K562 (cell line): Measurements from ENCODE around the gene TIA1. TPM values are rescaled to one million over a fixed set of nuclear protein-coding genes. Genes with fewer than 3 reads are reported as not detected.
A peak's percentile ranks its signal among the peaks of the same experiment; 100 is the strongest.

Experiments used
- ARID1B ChIP-seq: fragments of 450-650 bp; IDR thresholded peaks from 2 replicates; pipeline ENCODE4 v1.6.1; 2016; ENCODE audit warnings: antibody characterized with exemption, mild to moderate bottlenecking, inconsistent platforms
- CAMTA2 ChIP-seq: fragments of 250-450 bp; sonication (Bioruptor Pico); conservative IDR thresholded peaks from 2 replicates; pipeline ENCODE4 v1.5.1; 2022
- CBX2 ChIP-seq: fragments of 200-600 bp; sonication (generic); IDR thresholded peaks from one replicate; pipeline ENCODE4 v1.6.1; 2012; ENCODE audit warnings: mild to moderate bottlenecking, low read length, inconsistent platforms; ENCODE audit not compliant: insufficient read depth, poor library complexity, severe bottlenecking
- CHD1 ChIP-seq: fragments of 200-600 bp; sonication (generic); IDR thresholded peaks from one replicate; pipeline ENCODE4 v1.6.1; 2012; ENCODE audit warnings: mild to moderate bottlenecking, moderate library complexity, low read length, inconsistent platforms
- KLF16 ChIP-seq: IDR thresholded peaks from 2 replicates; pipeline ENCODE4 v1.6.1; 2016; ENCODE audit warnings: antibody characterized with exemption
- LEF1 ChIP-seq: fragments of 450-650 bp; IDR thresholded peaks from 2 replicates; pipeline ENCODE4 v1.6.1; 2016; ENCODE audit warnings: mild to moderate bottlenecking
- MAZ ChIP-seq, 2 experiments: fragments of 450-650 bp in 1 of 2; sonication (generic) in 1 of 2; formaldehyde crosslinking; IDR thresholded peaks in 1 of 2; conservative IDR thresholded peaks in 1 of 2; 2 replicates each; pipeline versions ENCODE4 v1.4.0 to v1.5.0; 2020; ENCODE audit warnings: mild to moderate bottlenecking in 1 of 2, missing genetic modification reagents in 1 of 2
- NCOR1 ChIP-seq: fragments of 450-650 bp; IDR thresholded peaks from 2 replicates; pipeline ENCODE4 v1.6.1; 2016; ENCODE audit warnings: mild to moderate bottlenecking, moderate library complexity
- NFE2 ChIP-seq: IDR thresholded peaks from 2 replicates; pipeline ENCODE4 v1.6.1; 2014; ENCODE audit warnings: antibody characterized with exemption, low read depth
- NR2C1 ChIP-seq, 2 experiments: fragments of 450-650 bp; IDR thresholded peaks; 2 replicates each; pipeline ENCODE4 v1.6.1; 2017; ENCODE audit warnings: mild to moderate bottlenecking in 2 of 2, antibody characterized with exemption in 1 of 2, inconsistent platforms in 1 of 2, missing compliant biosample characterization in 1 of 2, missing genetic modification characterization in 1 of 2
- SMAD1 ChIP-seq: fragments of 150-350 bp; IDR thresholded peaks from 2 replicates; pipeline ENCODE4 v1.6.1; 2014; ENCODE audit warnings: low read length, low read depth; ENCODE audit not compliant: partially characterized antibody
- TOE1 ChIP-seq, 2 experiments: fragments of 450-650 bp in 1 of 2; sonication (generic) in 1 of 2; formaldehyde crosslinking in 1 of 2; IDR thresholded peaks; 2 replicates each; pipeline versions ENCODE4 v1.7.1 to v1.8.0; 2016 to 2022; ENCODE audit warnings: borderline replicate concordance in 2 of 2, mild to moderate bottlenecking in 2 of 2, antibody characterized with exemption in 1 of 2, inconsistent platforms in 1 of 2, low read depth in 1 of 2, missing genetic modification reagents in 1 of 2, moderate library complexity in 1 of 2
- ZNF232 ChIP-seq: sonication (generic); formaldehyde crosslinking; IDR thresholded peaks from 2 replicates; pipeline ENCODE4 v1.8.0; 2022; ENCODE audit warnings: mild to moderate bottlenecking, missing genetic modification reagents
- ZNF668 ChIP-seq: fragments of 250-450 bp; sonication (Bioruptor Pico); IDR thresholded peaks from 2 replicates; pipeline ENCODE4 v1.8.0; 2022; ENCODE audit warnings: mild to moderate bottlenecking, inconsistent platforms
- polyA plus RNA-seq, 8 experiments: library from polyadenylated mRNA; depleted of rRNA in 4 of 8; stranded (reverse) in 5 of 8; unstranded in 3 of 8; fragments of >200 nt; fragmentation: Nextera tagmentation in 2 of 8; fragmentation: Illumina TruSeq in 1 of 8; extraction: Ambion mirVana in 2 of 8; extraction: Trizol in 1 of 8; gene quantifications; 2 replicates each; pipeline versions ENCODE4 v1.2.1 to v1.2.3, GENCODE V29; 2011 to 2014; ENCODE audit warnings: inconsistent platforms in 1 of 8, missing spikeins in 1 of 8
- total RNA-seq, 7 experiments: library from RNA; depleted of rRNA in 6 of 7; stranded (reverse); fragments of >200 nt in 6 of 7; fragmentation: Illumina TruSeq in 2 of 7; extraction: Trizol in 2 of 7; gene quantifications; 2 replicates each; pipeline versions ENCODE4 v1.2.1 to v1.2.3, GENCODE V29; 2011 to 2021; ENCODE audit warnings: low replicate concordance in 1 of 7
- TF ChIP-seq, protein P1 (sequence below): fragments of 250-450 bp; sonication (Bioruptor Pico); IDR thresholded peaks from 2 replicates; pipeline ENCODE4 v1.5.0; 2021
- TF ChIP-seq, protein P2 (sequence below): sonication (generic); formaldehyde crosslinking; IDR thresholded peaks from 2 replicates; pipeline ENCODE4 v1.8.0; 2022; ENCODE audit warnings: missing genetic modification reagents, mild to moderate bottlenecking, moderate library complexity, borderline replicate concordance
- TF ChIP-seq, protein P3 (sequence below): fragments of 250-450 bp; sonication (Bioruptor Pico); IDR thresholded peaks from 2 replicates; pipeline ENCODE4 v1.8.0; 2021; ENCODE audit warnings: moderate library complexity, mild to moderate bottlenecking, inconsistent platforms
- TF ChIP-seq, protein P4 (sequence below), 2 experiments: fragments of 450-650 bp; IDR thresholded peaks; 2 replicates each; pipeline ENCODE4 v1.6.1; 2016
- TF ChIP-seq, protein P5 (sequence below), 3 experiments: IDR thresholded peaks in 2 of 3; conservative IDR thresholded peaks in 1 of 3; 2 replicates each; pipeline ENCODE4 v1.5.1; 2011 to 2012; ENCODE audit warnings: low read length in 3 of 3, mild to moderate bottlenecking in 3 of 3, control low read depth in 2 of 3, improper control_type of control experiment in 1 of 3, inconsistent platforms in 1 of 3, low read depth in 1 of 3, mixed read lengths in 1 of 3, moderate library complexity in 1 of 3; ENCODE audit not compliant: insufficient read depth in 2 of 3

The TIA1 gene
- total and polyA plus RNA-seq, 9 of the 15 experiments (the other 6 are each of a cell fraction or from before 2014, with no cell fraction given) = 25.3 to 129 (median 79.6) TPM

DNA sequence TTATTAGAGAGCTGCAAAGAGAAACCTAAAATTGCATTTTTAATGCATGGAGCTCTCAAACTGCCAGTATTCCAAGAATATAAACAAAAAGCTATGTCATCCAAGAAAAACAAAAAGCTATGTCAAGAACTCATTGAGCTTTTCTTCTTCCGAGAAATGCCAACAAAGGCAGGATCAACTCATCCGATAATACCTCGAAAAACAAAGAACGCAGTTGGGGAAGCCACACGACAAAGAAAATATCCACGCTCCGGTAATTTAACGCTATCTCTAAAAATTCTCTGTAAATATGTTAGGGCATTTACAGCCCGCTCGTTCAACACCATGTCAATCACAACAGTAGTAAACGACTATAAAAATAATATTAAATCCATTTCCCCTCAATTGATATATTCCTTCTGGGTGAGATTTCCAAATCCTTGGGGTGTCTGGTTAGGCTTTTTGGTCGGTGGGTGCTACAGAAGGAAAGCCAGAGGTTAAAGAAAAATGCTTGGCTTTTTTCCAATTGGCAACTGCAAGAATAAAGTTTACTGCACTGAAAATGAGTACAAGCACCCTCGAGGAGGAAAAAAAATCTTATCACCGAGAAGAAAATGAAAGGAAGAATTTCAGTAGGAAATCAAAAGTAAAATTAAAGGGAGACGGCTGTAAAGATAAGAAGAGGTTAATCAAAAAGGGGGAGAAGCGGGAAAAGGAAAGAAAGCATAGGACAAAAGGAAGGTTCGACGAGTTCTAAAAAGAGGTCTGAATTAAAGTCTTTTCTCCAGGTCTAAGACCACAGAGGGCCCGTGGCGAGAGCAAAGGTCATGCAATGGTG, 856 bp downstream of the TIA1 start (continued):
- TF ChIP-seq, protein P1, sequence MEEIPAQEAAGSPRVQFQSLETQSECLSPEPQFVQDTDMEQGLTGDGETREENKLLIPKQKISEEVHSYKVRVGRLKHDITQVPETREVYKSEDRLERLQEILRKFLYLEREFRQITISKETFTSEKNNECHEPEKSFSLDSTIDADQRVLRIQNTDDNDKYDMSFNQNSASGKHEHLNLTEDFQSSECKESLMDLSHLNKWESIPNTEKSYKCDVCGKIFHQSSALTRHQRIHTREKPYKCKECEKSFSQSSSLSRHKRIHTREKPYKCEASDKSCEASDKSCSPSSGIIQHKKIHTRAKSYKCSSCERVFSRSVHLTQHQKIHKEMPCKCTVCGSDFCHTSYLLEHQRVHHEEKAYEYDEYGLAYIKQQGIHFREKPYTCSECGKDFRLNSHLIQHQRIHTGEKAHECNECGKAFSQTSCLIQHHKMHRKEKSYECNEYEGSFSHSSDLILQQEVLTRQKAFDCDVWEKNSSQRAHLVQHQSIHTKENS (CRISPR knock-in tag) = no peak
- TF ChIP-seq ZNF232 (CRISPR knock-in tag) = no peak
- TF ChIP-seq CBX2 = no peak
- no peak for TF ChIP-seq CAMTA2
- peak; percentile 6 for TF ChIP-seq CHD1
- TF ChIP-seq, protein P2, sequence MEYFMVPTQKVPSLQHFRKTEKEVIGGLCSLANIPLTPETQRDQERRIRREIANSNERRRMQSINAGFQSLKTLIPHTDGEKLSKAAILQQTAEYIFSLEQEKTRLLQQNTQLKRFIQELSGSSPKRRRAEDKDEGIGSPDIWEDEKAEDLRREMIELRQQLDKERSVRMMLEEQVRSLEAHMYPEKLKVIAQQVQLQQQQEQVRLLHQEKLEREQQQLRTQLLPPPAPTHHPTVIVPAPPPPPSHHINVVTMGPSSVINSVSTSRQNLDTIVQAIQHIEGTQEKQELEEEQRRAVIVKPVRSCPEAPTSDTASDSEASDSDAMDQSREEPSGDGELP (CRISPR knock-in tag) = no peak
- no peak for TF ChIP-seq ARID1B
- TF ChIP-seq MAZ (CRISPR knock-in tag; conservative IDR thresholded peaks at IDR 0.05 in 1 of 2, IDR thresholded peaks at IDR 0.05 in 1 of 2) = no peak
- no peak for TF ChIP-seq KLF16
- no peak for TF ChIP-seq NCOR1
- TF ChIP-seq NR2C1 (IDR thresholded peaks at IDR 0.05) = 0 out of 2 replicates have a peak, but pooled peaks have one; percentile 72
- TF ChIP-seq NR2C1 (tag; IDR thresholded peaks at IDR 0.05) = no peak
- TF ChIP-seq SMAD1 = no peak
- TF ChIP-seq LEF1 = 0 out of 2 replicates have a peak, but pooled peaks have one; percentile 30
- TF ChIP-seq, protein P3, sequence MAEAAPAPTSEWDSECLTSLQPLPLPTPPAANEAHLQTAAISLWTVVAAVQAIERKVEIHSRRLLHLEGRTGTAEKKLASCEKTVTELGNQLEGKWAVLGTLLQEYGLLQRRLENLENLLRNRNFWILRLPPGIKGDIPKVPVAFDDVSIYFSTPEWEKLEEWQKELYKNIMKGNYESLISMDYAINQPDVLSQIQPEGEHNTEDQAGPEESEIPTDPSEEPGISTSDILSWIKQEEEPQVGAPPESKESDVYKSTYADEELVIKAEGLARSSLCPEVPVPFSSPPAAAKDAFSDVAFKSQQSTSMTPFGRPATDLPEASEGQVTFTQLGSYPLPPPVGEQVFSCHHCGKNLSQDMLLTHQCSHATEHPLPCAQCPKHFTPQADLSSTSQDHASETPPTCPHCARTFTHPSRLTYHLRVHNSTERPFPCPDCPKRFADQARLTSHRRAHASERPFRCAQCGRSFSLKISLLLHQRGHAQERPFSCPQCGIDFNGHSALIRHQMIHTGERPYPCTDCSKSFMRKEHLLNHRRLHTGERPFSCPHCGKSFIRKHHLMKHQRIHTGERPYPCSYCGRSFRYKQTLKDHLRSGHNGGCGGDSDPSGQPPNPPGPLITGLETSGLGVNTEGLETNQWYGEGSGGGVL (CRISPR knock-in tag) = no peak
- 0 out of 2 replicates have a peak, but pooled peaks have one; percentile 17 for TF ChIP-seq TOE1 (IDR thresholded peaks at IDR 0.05; ENCODE audit: borderline replicate concordance)
- no peak for TF ChIP-seq TOE1 (CRISPR knock-in tag; IDR thresholded peaks at IDR 0.05; ENCODE audit: borderline replicate concordance, low read depth)
- no peak for TF ChIP-seq ZNF668 (CRISPR knock-in tag)
- TF ChIP-seq, protein P4, sequence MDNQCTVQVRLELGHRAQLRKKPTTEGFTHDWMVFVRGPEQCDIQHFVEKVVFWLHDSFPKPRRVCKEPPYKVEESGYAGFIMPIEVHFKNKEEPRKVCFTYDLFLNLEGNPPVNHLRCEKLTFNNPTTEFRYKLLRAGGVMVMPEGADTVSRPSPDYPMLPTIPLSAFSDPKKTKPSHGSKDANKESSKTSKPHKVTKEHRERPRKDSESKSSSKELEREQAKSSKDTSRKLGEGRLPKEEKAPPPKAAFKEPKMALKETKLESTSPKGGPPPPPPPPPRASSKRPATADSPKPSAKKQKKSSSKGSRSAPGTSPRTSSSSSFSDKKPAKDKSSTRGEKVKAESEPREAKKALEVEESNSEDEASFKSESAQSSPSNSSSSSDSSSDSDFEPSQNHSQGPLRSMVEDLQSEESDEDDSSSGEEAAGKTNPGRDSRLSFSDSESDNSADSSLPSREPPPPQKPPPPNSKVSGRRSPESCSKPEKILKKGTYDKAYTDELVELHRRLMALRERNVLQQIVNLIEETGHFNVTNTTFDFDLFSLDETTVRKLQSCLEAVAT (IDR thresholded peaks at IDR 0.05) = peak; percentile 33 to 69; a peak in 3 of 4 replicates
- TF ChIP-seq, protein P5, sequence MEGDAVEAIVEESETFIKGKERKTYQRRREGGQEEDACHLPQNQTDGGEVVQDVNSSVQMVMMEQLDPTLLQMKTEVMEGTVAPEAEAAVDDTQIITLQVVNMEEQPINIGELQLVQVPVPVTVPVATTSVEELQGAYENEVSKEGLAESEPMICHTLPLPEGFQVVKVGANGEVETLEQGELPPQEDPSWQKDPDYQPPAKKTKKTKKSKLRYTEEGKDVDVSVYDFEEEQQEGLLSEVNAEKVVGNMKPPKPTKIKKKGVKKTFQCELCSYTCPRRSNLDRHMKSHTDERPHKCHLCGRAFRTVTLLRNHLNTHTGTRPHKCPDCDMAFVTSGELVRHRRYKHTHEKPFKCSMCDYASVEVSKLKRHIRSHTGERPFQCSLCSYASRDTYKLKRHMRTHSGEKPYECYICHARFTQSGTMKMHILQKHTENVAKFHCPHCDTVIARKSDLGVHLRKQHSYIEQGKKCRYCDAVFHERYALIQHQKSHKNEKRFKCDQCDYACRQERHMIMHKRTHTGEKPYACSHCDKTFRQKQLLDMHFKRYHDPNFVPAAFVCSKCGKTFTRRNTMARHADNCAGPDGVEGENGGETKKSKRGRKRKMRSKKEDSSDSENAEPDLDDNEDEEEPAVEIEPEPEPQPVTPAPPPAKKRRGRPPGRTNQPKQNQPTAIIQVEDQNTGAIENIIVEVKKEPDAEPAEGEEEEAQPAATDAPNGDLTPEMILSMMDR (IDR thresholded peaks at IDR 0.05 in 2 of 3, conservative IDR thresholded peaks at IDR 0.05 in 1 of 3; ENCODE audit: insufficient read depth in 2 of 3, low read depth in 1 of 3, low read length in 3 of 3) = no peak
- no peak for TF ChIP-seq NFE2
